ENCODE results near the gene DIDO1. TPM values are rescaled to one million over a fixed set of nuclear protein-coding genes. Genes with fewer than 3 reads are reported as not detected.

DIDO1 gene
- polyA plus RNA-seq, 2 of the 4 experiments (the other 2 are of a cell fraction) = 12.6 to 14.8 TPM

DNA sequence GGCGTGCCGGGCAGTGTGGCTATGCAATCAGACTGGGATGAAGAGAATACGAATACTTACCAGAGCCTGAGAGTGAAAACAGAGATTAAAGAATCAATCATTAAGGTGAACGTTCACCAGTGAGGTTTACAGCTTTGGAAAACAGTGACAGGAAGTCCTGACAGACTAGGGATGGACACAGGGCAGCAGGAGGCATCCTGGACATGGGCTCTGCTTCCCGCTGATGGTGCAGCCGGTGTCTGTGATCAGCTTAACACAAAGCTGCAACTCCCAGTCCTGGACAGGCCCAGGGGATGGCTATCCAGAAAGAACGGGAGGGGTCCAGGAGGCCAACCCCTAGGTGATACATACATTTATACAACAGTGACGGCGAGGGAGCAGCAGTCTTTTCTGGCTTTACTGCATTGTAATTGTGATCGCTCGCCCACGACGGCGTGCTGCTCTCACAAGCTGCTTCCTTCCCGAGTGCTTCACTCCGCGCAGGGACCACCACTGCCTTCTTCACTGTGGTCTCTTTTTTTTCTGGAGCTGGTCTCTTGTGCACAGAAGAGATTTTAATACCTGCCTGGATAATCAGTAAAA is 20.7 kb downstream of the DIDO1 start:
- no peak overlapping the region for H3K27ac ChIP-seq
- FAIRE-seq = no peak
- ChIA-PET CTCF (interaction anchor here (0.7 to 18.3 kb wide), 2 partner anchors 12 to 16 kb away, joined by 3 to 368 read pairs; partner anchors contain the start of gene DIDO1), POLR2A (no interaction called here)
- no peaks in the 10 kb centered on the region for H3K9me3 ChIP-seq
- TF ChIP-seq E2F6 (IDR thresholded peaks at IDR 0.05; ENCODE audit: borderline replicate concordance, low read depth) (no peak), RFX5 (IDR thresholded peaks at IDR 0.05) (no peak), CBX2 (IDR thresholded peaks at IDR 0.05; ENCODE audit: borderline replicate concordance, low read depth) (no peak), PHF8 (IDR thresholded peaks at IDR 0.05; ENCODE audit: borderline replicate concordance, low read depth) (no peak), ZSCAN20 (CRISPR knock-in tag; IDR thresholded peaks at IDR 0.05) (no peak)
- TF ChIP-seq, protein P1, sequence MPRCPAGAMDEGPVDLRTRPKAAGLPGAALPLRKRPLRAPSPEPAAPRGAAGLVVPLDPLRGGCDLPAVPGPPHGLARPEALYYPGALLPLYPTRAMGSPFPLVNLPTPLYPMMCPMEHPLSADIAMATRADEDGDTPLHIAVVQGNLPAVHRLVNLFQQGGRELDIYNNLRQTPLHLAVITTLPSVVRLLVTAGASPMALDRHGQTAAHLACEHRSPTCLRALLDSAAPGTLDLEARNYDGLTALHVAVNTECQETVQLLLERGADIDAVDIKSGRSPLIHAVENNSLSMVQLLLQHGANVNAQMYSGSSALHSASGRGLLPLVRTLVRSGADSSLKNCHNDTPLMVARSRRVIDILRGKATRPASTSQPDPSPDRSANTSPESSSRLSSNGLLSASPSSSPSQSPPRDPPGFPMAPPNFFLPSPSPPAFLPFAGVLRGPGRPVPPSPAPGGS (IDR thresholded peaks at IDR 0.05) = no peak
- no peak overlapping the region for H3K4me2 ChIP-seq
- peaks cover 1% of the 10 kb centered on the region; the same call in 2 of the 3 replicates for H3K4me1 ChIP-seq
- no peak overlapping the region for H3K4me3 ChIP-seq
- DNase-seq (ENCODE audit: low read depth in 1 of 2, low spot score in 1 of 2) = no peak
- ATAC-seq = no peak
- 89% methylated on average over 17 of the region's 17 CpGs for WGBS (ENCODE audit: missing lambda C conversion rate)

DNA sequence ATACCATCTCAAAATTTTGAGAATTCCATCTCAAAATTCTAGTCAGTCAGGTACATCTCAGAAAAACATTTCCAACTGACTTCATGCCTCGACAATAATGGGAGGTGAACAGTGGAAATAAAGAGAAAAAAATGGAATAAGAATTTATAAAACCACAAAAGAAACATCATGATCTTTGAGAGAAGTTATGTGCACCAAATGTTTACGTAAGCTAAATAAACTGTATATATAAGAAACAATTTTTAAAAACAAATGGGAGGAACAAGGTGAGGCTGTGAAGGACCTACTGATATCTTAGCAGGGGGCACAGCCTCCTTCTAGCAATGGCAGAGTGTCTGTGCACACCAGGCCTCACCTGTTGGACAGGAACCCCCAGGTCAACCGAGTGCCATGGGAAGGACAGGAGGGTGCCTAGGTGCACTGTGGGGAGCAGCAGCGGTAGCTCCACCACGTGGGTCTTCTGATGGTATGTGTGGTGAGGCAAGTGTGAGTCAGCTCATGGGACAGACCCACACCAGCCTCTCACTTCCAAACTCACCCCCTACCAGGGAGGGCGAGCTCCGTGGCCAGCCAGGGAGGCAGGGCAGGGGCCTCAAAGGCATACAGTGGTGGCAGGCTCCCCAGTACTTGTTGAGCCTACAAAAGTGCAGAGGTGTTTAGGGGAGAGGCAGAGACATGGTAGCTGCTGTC is 23.2 kb downstream of the DIDO1 start:
- H3K9me3 ChIP-seq = no peaks in the 10 kb centered on the region
- H3K27ac ChIP-seq = no peak overlapping the region
- DNase-seq (ENCODE audit: low read depth in 1 of 2, low spot score in 1 of 2) (no peak), ATAC-seq (no peak), FAIRE-seq (no peak)
- POLR2A ChIA-PET = interaction anchor here (0.7 kb wide), 1 partner anchor 21 kb away, joined by 3 read pairs; no protein-coding TSS in a partner anchor
- CTCF ChIA-PET = interaction anchor here (0.8 to 18.3 kb wide), 9 partner anchors 9 to 106 kb away, joined by 3 to 368 read pairs (median 8); partner anchors contain the start of gene DIDO1
- TF ChIP-seq CBX8 (IDR thresholded peaks at IDR 0.05) = no peak
- TF ChIP-seq, protein P1 (IDR thresholded peaks at IDR 0.05) = no peak
- no peak for TF ChIP-seq EHMT2 (IDR thresholded peaks at IDR 0.05; ENCODE audit: low read depth)
- TF ChIP-seq RNF2 (IDR thresholded peaks at IDR 0.05; ENCODE audit: borderline replicate concordance, low read depth) = no peak
- TF ChIP-seq NFE2L2 (conservative IDR thresholded peaks at IDR 0.05; ENCODE audit: low read length) = no peak
- TF ChIP-seq, protein P2, sequence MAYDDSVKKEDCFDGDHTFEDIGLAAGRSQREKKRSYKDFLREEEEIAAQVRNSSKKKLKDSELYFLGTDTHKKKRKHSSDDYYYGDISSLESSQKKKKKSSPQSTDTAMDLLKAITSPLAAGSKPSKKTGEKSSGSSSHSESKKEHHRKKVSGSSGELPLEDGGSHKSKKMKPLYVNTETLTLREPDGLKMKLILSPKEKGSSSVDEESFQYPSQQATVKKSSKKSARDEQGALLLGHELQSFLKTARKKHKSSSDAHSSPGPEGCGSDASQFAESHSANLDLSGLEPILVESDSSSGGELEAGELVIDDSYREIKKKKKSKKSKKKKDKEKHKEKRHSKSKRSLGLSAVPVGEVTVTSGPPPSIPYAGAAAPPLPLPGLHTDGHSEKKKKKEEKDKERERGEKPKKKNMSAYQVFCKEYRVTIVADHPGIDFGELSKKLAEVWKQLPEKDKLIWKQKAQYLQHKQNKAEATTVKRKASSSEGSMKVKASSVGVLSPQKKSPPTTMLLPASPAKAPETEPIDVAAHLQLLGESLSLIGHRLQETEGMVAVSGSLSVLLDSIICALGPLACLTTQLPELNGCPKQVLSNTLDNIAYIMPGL (CRISPR knock-in tag; IDR thresholded peaks at IDR 0.05; ENCODE audit: borderline replicate concordance) = no peak
- TF ChIP-seq HEYL (CRISPR knock-in tag; IDR thresholded peaks at IDR 0.05) = no peak
- no peak for TF ChIP-seq RAD21 (conservative IDR thresholded peaks at IDR 0.05 in 1 of 2, IDR thresholded peaks at IDR 0.05 in 1 of 2)
- TF ChIP-seq EHF (CRISPR knock-in tag; IDR thresholded peaks at IDR 0.05) = no peak
- TF ChIP-seq RCOR1 (IDR thresholded peaks at IDR 0.05; ENCODE audit: low read depth, low read length) = no peak
- TF ChIP-seq FOXS1 (CRISPR knock-in tag; IDR thresholded peaks at IDR 0.05) = no peak
- no peak for TF ChIP-seq SMC3 (IDR thresholded peaks at IDR 0.05)
- no peak for TF ChIP-seq SREBF2 (IDR thresholded peaks at IDR 0.05)
- TF ChIP-seq KDM1A (IDR thresholded peaks at IDR 0.05; ENCODE audit: low read depth) = no peak
- 77% methylated on average over 7 of the region's 7 CpGs for WGBS (ENCODE audit: missing lambda C conversion rate)
- peaks cover 5% of the 10 kb centered on the region; the same call in 2 of the 3 replicates for H3K4me1 ChIP-seq
- H3K4me3 ChIP-seq = no peak overlapping the region
- no peak overlapping the region for H3K4me2 ChIP-seq

Data from A549 (cell line).